G401 (cell line): Measurements from ENCODE around the gene MKRN3. TPM values are rescaled to one million over a fixed set of nuclear protein-coding genes. Genes with fewer than 3 reads are reported as not detected.
A peak's percentile ranks its signal among the peaks of the same experiment; 100 is the strongest.

Source experiments
- DNase-seq: peaks from one replicate; pipeline ENCODE4 v3.0.0-alpha.2; 2015; ENCODE audit warnings: low spot score
- in situ Hi-C: cut with HindIII; loops from 2 replicates; pipeline ENCODE4 v1.10.0; 2016; ENCODE audit warnings: low sequenced_read_pairs, mixed read lengths
- total RNA-seq: library from RNA; depleted of rRNA; stranded (reverse); fragments of >200 nt; shearing (Covaris generic); gene quantifications from 2 replicates; pipeline ENCODE4 v1.2.3, GENCODE V29; 2014; rRNA removed

Gene MKRN3
- 0.25 TPM in 1 of 2 replicates, not detected in the other for total RNA-seq

- DNase-seq, result peak; percentile 1
- in situ Hi-C loops, result no loop called here
Observed at GRCh38 chr15:23565395-23566070, at the start of gene MKRN3. TSS of gene MKRN3 (plus strand) at chr15:23565674. CDS start at chr15:23565783, 109 bp downstream.

- no peak for DNase-seq
- in situ Hi-C loops, result no loop called here
Observed at GRCh38 chr15:23516866-23517265, 48.6 kb upstream of the MKRN3 start.

- DNase-seq, result no peak
- in situ Hi-C loops, result no loop called here
Observed at GRCh38 chr15:23518104-23518503, 47.4 kb upstream of the MKRN3 start.

GRCh38 chr15:23524816-23525215, 40.7 kb upstream of the MKRN3 start:
- DNase-seq, result no peak
- in situ Hi-C loops, result no loop called here

GRCh38 chr15:23529891-23530290, 35.6 kb upstream of the MKRN3 start:
- no peak for DNase-seq
- in situ Hi-C loops, result no loop called here

GRCh38 chr15:23532024-23532423, 33.5 kb upstream of the MKRN3 start:
- DNase-seq, result no peak
- in situ Hi-C loops, result no loop called here

- in situ Hi-C loops, result no loop called here
- DNase-seq, result no peak
Observed at GRCh38 chr15:23536659-23537058, 28.8 kb upstream of the MKRN3 start.

- in situ Hi-C loops, result no loop called here
- no peak for DNase-seq
Observed at GRCh38 chr15:23538648-23539047, 26.8 kb upstream of the MKRN3 start.

GRCh38 chr15:23539892-23540291, 25.6 kb upstream of the MKRN3 start:
- in situ Hi-C loops, result no loop called here
- DNase-seq, result no peak

GRCh38 chr15:23546158-23546557, 19.3 kb upstream of the MKRN3 start:
- in situ Hi-C loops, result no loop called here
- no peak for DNase-seq

- no peak for DNase-seq
- in situ Hi-C loops, result no loop called here
Observed at GRCh38 chr15:23548071-23548470, 17.4 kb upstream of the MKRN3 start.

GRCh38 chr15:23561914-23562313, 3.6 kb upstream of the MKRN3 start:
- DNase-seq, result no peak
- in situ Hi-C loops, result no loop called here

- in situ Hi-C loops, result no loop called here
- DNase-seq, result no peak
Observed at GRCh38 chr15:23564821-23565394, 566 bp upstream of the MKRN3 start.

- in situ Hi-C loops, result no loop called here
- DNase-seq, result no peak
Observed at GRCh38 chr15:23566071-23566554, 639 bp downstream of the MKRN3 start.

- no peak for DNase-seq
- in situ Hi-C loops, result no loop called here
Observed at GRCh38 chr15:23566651-23567050, 1.2 kb downstream of the MKRN3 start.

GRCh38 chr15:23567921-23568320, 2.4 kb downstream of the MKRN3 start:
- in situ Hi-C loops, result no loop called here
- no peak for DNase-seq

- in situ Hi-C loops, result no loop called here
- no peak for DNase-seq
Observed at GRCh38 chr15:23569151-23569925, 3.9 kb downstream of the MKRN3 start.

- DNase-seq, result no peak
- in situ Hi-C loops, result no loop called here
Observed at GRCh38 chr15:23570486-23570885, 5.0 kb downstream of the MKRN3 start.

GRCh38 chr15:23572844-23573243, 7.4 kb downstream of the MKRN3 start:
- in situ Hi-C loops, result no loop called here
- DNase-seq, result no peak

GRCh38 chr15:23574742-23575141, 9.3 kb downstream of the MKRN3 start:
- in situ Hi-C loops, result no loop called here
- DNase-seq, result no peak
